Stimulated activated CD8-positive, alpha-beta memory T cell treated with anti-CD3 and anti-CD28 coated beads, Interleukin-15, amount 100 ng/mL, for 4 hours (primary cell): ENCODE results near the gene IQSEC3.

Experiments
- DNase-seq, 2 donors: peaks; one replicate each; pipeline ENCODE4 v3.0.0-alpha.2; 2020; ENCODE audit warnings: low read depth in 2 of 2

The IQSEC3 gene

DNA sequence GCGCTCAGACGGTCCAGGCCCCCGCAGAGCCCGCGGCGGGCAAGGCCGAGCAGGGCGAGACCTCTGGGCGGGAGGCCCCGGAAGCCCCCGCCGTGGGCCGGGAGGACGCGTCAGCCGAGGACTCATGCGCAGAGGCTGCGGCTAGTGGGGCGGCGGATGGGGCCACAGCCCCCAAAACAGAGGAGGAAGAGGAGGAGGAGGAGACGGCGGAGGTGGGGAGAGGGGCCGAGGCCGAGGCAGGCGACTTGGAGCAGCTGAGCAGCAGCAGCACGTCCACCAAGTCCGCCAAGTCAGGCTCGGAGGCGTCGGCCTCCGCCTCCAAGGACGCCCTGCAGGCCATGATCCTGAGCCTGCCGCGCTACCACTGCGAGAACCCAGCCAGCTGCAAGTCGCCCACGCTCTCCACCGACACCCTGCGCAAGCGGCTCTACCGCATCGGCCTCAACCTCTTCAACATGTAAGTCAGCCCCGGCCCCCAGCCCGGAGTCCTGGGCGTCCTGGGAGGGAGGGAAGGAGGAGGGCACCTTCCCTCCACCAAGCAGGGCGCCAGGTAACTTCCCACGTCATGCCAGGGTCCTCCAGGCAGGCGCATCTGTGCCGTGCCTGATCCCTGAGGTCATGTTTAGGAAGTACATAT lies 72.4 kb downstream of the IQSEC3 start:
- no peak for DNase-seq

DNA sequence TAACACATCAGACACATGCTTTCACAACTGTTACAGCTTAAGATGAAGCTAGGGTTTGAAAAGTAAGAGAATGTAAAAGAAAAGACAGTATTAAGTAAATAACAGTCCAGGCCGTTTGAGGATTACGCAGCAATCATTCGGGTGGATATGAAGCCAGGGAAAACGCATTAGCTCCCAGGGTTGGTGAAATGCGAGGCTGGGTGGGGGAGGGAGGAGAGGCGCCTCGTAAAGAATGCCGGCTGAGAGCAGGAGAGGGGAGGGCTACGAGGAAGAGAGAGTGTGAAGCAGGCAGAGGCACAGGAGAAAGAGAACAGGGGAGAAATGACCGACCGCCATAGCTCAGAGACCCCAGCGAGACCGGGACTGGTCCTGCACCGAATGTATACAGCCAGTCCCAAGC lies 73.0 kb downstream of the IQSEC3 start:
- DNase-seq, result no peak

DNA sequence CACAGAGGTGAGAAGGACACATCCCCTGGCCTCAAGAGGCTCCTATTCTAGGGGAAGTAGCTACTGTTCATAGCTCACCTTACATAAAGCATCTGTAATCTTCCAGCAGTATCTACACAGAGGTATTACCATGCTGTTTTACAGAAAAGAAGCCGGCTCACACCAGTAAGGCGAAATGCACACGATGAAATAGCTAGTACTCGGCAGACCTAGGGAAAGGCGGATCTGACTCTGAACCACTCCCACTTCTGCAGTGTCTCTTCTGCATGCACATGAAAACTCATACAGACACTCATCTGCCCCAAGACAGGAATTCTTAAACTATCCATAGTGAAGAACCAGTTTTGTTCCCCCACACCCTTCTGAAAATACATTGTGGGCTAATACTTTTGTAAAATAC lies 73.6 kb downstream of the IQSEC3 start:
- no peak for DNase-seq

DNA sequence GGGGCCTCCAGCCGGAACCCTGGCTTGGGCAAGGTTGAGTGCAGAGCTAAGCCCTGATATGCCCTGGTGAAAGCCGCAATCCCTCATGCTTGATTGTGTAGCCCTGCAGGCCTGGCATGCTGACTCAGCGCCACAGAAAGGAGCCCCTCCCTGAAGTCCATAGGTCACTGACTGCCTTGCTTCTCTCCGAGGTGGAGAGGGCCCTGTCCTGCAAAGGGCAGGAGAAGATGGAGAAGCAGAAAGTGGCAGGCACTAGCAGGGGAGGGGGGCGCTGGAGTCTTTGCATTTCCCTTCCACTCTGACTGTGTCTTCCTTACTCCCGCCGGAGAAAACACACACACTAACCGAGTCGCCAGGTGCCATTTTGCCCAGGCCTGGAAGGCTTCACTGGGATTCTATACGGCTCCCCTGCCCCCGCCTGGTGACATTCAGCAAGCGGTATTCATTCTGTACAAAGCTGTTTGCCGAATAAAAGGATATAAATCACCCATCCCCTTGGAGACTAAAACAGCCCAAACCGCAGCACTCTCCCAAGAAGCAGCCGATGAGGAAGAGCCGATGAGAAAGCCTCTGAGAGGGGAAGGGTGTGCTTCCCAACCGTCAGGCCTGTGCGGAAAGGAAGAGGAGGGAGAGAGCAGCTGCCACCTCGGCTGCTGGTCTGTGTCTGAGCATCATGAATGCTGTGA lies 77.5 kb downstream of the IQSEC3 start:
- no peak for DNase-seq

DNA sequence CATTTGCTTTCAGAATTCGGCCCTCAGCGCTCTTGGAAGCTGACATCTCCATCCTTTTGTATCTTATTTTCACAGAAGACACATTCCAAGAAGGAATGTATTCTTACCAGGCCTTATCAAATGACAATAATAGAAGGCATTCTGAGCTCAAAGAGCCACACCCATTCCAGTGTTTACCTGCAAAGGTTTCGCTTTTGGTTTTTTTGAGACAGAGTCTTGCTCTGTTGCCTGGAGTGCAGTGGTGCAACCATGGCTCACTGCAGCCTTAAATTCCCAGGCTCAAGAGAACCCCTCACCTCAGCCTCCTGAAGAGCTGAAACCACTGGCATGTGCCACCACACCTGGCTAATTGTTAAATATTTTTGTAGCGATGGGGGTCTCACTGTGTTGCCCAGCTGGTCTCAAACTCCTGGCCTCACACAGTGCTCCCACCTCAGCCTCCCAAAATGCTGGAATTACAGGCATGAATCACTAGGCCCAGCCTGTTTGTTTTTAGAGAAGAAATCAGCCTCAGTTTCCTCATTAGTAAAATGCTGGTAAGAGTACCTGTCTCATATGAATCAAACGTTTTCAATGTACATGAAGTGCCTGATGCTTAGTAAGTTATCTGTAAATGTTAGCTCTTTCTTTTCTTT lies 78.2 kb downstream of the IQSEC3 start:
- no peak for DNase-seq

DNA sequence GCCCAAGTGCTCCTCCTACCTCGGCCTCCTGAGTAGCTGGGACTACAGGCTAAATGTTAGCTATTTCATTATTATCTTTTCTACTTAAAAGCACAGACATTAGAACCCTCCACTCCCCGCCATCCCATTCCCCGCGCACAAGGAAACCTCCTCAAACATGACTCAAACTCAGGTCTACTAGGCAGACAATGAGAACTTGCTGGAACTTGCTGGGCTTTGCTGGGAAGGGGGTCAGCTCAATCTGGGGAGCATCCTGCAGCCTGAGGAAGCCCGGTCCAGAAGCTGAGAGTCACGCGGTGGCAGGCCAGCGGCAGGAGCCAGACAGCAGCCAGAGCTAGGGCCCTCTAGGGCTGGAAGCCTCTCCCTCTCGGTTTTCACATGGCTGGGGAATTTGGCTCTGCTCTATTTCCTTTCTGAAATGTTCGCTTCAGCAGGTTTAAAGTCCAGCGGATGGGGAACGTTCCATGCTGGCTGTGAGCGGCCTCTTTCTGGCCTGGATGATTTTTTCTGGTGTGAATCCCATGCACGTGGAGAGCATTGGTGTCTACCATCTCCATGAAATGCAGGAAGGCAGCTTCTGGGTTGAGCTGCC lies 78.9 kb downstream of the IQSEC3 start:
- DNase-seq, result no peak

DNA sequence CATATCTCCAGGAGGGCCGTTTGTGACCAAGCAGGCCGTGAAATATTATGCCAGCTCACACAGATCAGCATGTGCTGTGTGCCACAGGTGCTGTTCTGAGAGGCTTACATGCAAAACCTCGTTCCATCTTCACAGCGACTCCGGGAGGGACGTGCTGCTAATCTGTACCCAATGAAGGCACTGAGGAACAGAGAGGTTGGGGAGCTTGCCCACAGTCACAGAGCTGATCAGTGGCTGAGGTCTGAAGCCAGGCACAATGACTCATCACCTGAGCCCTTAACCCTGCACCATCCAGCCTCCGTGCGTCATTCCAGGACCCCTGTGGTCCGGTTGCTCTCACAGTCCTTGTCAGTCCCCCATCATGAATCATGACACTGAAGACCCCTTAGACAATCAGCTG lies 80.7 kb downstream of the IQSEC3 start:
- DNase-seq, result no peak

DNA sequence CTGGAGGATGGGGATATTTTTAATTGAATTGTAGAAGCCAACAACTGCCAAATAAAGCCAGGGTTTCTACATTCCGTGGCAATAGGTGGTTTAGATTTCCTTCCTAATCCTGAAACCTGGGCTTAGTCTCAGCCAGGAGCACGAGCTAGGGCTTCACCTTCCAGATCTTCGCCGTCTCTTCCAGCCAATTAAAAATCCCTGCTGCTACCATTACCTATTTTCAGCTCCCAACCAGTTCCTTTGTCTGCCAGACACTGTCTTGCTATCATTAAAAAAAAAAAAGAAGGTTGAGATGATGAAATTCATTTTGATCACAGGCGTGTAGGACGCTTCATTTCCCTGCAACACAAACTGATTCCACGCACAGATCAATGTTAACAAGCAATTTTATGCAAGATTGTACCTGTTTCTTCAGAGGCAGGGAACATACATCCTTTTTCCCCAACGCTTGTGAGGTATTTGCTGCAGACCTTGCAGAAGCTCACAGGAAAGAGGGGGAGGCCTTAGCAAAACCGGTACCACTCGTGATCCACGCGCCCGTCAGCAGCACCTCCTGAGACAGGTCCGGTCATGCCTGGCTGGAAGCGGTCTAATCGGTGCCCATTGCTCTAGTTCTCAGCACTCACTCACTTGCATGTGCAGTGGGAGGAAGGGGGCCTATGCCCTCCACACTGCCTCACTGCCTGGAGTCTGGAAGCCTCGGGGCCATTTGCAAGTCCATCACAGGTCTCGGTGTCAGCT lies 82.3 kb downstream of the IQSEC3 start:
- DNase-seq, result no peak

DNA sequence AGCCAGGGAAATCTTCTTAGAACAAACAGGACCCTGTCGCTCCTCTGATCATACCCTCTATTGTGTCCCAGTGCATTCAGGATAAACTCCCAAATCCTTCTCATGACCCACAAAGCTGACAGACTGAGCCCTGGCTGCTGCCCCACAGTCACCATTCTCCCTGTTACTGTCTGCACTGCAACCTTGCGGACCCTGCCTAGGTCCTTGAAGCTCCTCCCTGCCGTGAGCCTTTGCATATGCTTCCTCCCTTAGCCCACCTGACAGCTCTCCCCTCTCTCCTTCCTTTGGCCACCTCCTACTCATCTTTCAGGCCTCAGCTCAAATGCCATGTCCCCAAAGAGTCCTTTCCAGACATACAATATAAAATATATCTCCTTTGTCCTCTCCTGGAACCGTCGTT lies 85.0 kb downstream of the IQSEC3 start:
- DNase-seq, result no peak

DNA sequence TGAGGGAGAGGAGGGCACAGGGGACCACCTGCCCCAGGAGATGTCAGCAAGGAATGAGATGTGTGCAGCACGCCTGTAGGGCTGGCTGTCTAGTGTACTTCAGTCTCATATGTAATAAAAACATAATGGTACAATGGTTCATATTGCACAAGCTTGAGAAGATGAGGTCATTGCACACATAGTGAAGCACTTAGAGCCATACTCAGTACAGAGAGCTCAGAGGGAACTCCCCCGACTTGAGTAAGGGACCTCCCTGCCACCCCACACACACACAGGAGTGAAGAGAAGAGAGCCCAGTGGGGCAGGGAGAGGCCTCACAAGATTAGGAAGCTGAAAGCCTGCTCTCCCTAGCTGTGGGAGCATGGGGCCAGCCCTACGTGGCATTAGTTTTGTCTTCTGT lies 85.9 kb downstream of the IQSEC3 start:
- DNase-seq, result no peak

DNA sequence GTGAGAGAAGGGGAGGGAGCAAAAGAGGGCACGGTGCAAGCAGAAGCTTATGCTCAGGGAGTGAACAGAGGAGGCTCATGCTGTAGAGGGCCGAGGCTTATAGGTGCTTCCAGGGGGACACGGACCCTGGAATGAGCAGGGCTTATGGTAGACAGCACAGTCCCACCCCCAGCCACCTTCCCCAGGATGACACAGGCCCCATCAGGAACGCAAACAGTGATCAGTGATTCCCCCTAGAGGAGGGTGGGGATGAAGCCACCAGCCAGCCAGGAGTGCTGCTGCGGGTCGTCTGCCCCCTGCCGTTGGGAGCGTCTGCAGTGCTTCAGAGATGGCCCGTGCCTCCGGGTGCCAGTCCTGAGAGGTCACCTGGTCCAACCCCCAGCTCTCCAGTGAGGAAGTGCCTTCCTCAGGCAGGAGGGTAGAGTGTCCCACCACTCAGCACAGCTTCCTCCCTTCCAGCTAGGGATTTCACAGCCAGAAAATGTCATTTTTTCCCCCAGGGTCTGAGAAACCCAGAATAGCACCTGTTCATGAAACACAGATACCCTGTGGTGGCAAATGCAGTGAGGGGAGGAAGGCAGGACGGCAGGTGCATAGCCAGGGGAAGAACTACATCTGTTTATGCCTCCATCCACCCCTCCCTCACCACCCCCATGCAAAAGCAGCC lies 86.6 kb downstream of the IQSEC3 start:
- DNase-seq, result peak; percentile 4 to 7

DNA sequence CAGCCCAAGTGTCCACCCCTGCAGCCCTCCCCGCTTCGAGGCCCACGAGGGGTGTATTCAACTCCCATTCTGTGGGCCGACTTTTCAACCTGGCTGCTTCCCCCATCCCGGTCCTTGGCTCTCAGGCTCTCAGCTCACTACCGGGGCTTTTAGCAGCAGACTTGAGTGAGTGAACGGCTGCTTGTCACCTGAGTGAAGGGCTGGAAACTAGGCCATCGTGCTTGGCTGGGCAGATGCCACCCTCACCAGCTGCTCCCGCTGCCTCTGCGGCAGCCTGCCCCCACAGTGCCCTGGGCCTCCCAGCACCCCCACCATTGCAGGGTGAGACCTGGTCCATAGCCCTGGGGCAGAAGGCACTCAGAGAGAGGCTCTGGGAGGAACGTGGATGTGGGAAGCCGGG lies 87.5 kb downstream of the IQSEC3 start:
- no peak for DNase-seq

DNA sequence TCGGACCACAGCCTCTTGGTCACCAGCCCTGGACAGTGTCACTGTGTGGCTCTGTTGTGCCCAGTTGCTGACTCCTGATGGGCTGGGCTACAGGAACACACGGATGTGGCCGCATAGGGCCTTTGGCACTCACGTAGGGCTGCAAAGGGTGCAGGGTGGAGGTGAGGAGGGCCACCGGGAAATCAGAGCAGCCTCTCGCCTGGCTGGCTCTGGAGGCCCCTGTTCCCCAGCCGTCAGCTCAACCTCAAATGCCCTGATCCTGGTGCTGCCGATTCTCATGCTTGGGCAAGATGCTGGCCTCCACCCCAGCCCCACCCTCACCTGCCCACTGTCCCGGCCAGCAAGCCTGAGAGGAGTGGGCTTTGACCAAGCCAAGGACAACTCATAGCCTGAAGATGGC lies 88.4 kb downstream of the IQSEC3 start:
- no peak for DNase-seq

DNA sequence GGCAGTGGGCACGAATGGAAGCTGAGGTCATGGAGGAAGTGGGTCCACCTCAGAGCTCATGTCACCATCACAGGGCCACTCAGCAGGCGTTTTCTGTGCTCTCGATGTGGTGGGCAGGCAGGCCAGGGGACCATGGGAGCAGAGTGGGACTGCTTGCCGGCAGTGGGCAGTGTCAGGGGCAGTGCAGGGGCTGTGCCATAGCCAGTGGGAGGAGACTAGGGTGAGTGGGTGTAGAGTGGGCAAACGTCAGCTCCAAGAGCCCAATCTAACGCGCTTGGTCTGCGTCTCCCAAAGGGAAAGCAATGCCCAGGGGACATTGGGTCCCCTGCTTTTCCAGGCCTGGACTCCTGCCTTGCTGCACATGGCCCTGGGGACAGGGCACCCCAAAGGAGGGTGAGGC lies 89.1 kb downstream of the IQSEC3 start:
- no peak for DNase-seq

DNA sequence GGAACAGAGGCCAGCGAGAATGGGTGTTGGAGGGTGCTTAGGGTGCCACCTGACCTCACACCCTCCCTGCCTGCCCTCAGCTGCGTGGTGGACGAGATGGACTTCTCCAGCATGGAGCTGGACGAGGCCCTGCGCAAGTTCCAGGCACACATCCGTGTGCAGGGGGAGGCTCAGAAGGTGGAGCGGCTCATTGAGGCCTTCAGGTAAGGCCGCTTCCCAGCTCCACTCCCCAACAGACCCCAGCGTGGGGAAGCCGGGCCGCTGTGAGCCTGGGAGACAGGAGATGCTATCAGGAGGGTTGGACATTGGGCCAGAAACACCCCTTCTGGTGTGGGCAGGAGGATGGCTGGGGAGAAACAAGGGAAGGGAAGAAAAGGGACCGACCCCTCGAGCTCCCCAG lies 90.4 kb downstream of the IQSEC3 start:
- DNase-seq, result no peak

DNA sequence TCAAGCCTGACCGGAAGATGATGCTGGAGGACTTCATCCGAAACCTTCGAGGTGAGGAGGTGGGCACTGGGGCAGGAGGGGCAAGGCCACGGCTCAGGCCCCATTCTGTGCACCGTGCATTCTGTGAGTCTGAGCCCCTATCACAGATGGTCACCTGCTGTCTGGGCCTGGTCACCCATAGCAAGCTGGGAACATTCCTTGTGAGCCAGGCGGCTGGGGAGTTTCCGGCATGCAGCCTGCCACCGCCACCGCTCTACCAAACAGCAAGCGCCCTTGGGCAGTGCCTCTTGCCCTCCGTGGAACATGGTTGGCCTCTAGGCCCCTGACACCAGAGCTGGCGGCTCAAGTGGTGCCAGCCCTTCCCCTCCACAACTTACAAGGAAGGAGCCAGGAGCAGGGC lies 91.1 kb downstream of the IQSEC3 start:
- no peak for DNase-seq

DNA sequence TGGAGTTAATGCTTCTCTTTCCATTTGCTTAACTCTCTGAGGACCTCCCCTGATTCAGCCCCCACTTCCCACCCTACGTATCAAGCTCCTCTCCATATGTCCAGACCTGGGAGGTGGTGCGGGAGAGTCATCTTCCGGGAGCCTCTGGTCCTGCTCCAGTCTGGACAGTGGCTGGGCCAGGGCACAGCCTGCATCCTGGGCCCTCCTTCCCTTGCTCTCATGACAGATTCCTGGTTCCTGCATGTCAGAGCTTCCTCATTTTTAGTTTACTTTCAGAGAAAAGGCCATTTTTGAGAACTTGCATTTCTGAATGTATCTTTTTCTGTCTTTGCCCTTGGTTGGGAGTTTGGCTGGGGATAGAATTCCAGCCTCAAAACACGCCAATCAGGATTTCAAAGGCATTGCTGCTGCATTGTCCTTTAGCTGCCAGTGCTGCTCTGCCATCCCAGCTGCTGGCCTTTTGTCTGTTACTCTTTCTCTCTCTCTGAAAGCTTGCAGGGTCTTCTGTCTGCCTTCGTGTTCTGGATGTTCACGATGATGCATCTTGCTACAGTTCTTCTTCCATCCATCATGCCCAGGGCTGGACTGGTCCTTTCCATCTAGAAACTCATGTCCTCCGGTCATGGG lies 92.7 kb downstream of the IQSEC3 start:
- no peak for DNase-seq

DNA sequence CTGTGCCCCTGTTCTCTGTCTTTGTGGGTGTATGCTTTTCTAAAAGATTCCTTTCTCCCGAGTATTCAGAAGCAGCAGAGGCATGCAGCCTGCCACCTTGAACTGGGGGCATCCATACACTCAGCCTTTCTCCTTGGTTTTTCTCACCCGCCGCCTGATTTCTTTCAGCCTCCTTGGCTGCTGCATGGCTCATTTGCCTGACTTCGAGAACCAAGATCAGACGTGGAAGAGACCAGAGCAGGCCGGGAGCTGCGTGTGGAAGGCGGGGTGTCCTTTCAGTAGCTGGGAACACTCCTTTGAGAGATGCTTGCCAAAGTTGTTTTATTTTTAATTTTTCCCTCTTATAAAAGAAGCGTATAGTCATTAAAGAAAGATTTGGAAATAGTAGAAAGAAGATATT lies 94.3 kb downstream of the IQSEC3 start:
- DNase-seq, result no peak

DNA sequence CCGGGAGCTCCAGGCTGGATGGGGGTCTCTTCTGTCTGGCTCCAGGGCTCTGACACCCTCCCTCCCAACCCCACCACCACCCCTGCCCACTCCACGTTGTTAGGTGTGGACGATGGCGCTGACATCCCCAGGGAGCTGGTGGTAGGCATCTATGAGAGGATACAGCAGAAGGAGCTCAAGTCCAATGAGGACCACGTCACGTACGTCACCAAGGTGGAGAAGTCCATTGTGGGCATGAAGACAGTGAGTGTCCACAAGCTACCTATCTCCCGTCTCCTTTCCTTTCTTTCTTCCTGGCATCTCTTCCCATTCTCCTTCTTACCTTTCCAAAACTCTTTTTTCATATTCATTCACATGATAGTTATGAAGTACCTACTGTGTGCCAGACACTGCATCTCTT lies 95.3 kb downstream of the IQSEC3 start:
- DNase-seq, result no peak

DNA sequence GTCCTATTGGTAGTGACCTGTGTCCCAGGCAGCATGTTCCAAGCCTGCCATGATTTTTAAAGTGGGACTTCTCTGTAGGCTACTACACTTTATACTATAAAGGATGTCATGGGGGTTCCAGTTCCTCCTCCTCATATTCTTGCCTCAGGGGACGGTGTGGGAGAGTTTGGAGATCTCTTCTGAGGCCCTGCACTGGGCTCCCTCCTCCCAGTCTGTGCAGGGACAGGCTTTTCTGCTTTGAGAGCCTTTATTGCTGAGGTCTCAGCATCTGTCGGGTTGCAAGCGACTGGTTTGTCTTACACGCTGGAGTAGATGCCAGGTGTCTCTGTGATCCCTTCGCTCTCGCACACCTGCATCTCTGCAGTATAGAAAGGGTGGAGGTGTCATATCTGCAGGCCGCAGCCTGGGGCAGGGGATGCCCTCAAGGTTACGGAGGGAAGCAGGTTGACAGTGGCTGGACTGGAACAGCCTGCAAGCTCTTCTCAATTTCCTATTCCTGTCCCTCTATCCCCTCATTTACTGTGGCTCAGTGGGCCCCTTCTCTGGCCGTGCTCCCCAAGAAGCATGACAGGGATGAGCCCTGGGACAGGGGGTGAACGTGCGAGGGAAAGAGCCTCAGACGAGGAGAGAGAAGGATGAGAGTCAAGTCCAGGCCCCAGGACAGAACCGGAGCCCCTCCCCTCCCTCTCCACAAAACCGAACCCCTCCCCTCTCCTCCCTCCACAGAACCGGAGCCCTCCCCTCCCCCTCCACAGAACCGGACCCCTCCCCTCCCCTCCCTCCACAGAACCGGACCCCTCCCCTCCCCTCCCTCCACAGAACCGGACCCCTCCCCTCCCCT lies 96.1 kb downstream of the IQSEC3 start:
- DNase-seq, result no peak
